NCI-H82 treated with DMSO at 0.1 percent for 48 hours (cell line): ENCODE data around the gene FAM234A.
"Not testable (repeated sequence)": the region's sequence is repeated elsewhere in the genome, so short reads cannot be mapped to it uniquely, and the experiment has no call there.

Source experiments
- DNase-seq: peaks from one replicate; lab custom pipeline; 2025; ENCODE audit not compliant: unreplicated experiment; lab: John Stamatoyannopoulos, UW

FAM234A gene

GRCh38 chr16:263944-264343 lies 29.3 kb downstream of the FAM234A start:
- DNase-seq: no peak

- DNase-seq: no peak
Observed at GRCh38 chr16:264440-264951, 29.9 kb downstream of the FAM234A start.

GRCh38 chr16:265002-265529 lies 30.4 kb downstream of the FAM234A start:
- DNase-seq: no peak

- no peak for DNase-seq
Observed at GRCh38 chr16:265711-266110, 31.1 kb downstream of the FAM234A start.

GRCh38 chr16:266258-267164 lies 31.9 kb downstream of the FAM234A start:
- no peak for DNase-seq

- not testable (repeated sequence) for DNase-seq
Observed at GRCh38 chr16:267562-267961, 32.9 kb downstream of the FAM234A start.

GRCh38 chr16:268141-269053 lies 33.8 kb downstream of the FAM234A start:
- no peak for DNase-seq

GRCh38 chr16:269061-269796 lies 34.6 kb downstream of the FAM234A start:
- no peak for DNase-seq

- no peak for DNase-seq
Observed at GRCh38 chr16:270381-271255, 36.0 kb downstream of the FAM234A start.

GRCh38 chr16:272633-273546 lies 38.3 kb downstream of the FAM234A start:
- no peak for DNase-seq

- no peak for DNase-seq
Observed at GRCh38 chr16:273547-274421, 39.2 kb downstream of the FAM234A start.

- no peak for DNase-seq
Observed at GRCh38 chr16:275041-275641, 40.5 kb downstream of the FAM234A start.

- DNase-seq: no peak
Observed at GRCh38 chr16:275786-276232, 41.2 kb downstream of the FAM234A start, which contains the start of gene RGS11. RGS11 (minus strand) TSS chr16:275944; CDS start chr16:275911, 33 bp downstream.

- DNase-seq: no peak
Observed at GRCh38 chr16:276426-277077, 41.9 kb downstream of the FAM234A start.

GRCh38 chr16:278863-279366 lies 44.3 kb downstream of the FAM234A start:
- DNase-seq: no peak

GRCh38 chr16:279531-279930 lies 44.9 kb downstream of the FAM234A start:
- no peak for DNase-seq
